Fibroblast of mammary gland (primary cell): Measurements from ENCODE around the gene SKAP1.

Experiments used
- DNase-seq: peaks from one replicate; pipeline ENCODE4 v3.0.0-alpha.2; 2010; ENCODE audit warnings: low read depth
- H3K4me3 ChIP-seq: 2 replicates; pipeline ENCODE4 v1.5.1; 2011; ENCODE audit warnings: low read depth, mild to moderate bottlenecking, low read length, moderate library complexity; ENCODE audit not compliant: control insufficient read depth
- TF ChIP-seq, protein P1 (sequence below): conservative IDR thresholded peaks from 2 replicates; pipeline ENCODE4 v1.5.1; 2011; ENCODE audit warnings: low read depth, low read length, inconsistent platforms; ENCODE audit not compliant: control insufficient read depth, insufficient read depth

Gene SKAP1

DNA sequence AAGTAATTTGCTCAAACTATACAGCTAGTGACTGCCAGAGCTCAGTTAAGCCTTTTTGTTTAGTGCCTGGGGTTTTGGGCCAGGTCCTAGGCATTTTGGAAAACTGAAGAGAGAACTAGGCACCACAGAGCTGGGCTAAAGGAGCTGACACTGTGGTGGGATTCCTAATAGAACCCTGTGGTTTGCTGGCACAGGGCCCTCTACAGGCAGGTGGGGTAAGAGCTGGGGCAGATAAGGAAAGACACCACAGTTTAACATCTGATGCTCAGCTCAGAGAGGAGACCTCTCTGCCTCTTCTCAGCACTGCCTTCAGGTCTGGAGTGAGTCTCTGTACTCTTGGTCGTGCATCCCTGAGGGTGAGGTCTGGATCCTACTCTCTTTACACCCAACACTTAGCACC is 201.3 kb downstream of the SKAP1 start:
- no peak for DNase-seq
- no peak overlapping the region for H3K4me3 ChIP-seq
- TF ChIP-seq, protein P1, sequence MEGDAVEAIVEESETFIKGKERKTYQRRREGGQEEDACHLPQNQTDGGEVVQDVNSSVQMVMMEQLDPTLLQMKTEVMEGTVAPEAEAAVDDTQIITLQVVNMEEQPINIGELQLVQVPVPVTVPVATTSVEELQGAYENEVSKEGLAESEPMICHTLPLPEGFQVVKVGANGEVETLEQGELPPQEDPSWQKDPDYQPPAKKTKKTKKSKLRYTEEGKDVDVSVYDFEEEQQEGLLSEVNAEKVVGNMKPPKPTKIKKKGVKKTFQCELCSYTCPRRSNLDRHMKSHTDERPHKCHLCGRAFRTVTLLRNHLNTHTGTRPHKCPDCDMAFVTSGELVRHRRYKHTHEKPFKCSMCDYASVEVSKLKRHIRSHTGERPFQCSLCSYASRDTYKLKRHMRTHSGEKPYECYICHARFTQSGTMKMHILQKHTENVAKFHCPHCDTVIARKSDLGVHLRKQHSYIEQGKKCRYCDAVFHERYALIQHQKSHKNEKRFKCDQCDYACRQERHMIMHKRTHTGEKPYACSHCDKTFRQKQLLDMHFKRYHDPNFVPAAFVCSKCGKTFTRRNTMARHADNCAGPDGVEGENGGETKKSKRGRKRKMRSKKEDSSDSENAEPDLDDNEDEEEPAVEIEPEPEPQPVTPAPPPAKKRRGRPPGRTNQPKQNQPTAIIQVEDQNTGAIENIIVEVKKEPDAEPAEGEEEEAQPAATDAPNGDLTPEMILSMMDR, result no peak

DNA sequence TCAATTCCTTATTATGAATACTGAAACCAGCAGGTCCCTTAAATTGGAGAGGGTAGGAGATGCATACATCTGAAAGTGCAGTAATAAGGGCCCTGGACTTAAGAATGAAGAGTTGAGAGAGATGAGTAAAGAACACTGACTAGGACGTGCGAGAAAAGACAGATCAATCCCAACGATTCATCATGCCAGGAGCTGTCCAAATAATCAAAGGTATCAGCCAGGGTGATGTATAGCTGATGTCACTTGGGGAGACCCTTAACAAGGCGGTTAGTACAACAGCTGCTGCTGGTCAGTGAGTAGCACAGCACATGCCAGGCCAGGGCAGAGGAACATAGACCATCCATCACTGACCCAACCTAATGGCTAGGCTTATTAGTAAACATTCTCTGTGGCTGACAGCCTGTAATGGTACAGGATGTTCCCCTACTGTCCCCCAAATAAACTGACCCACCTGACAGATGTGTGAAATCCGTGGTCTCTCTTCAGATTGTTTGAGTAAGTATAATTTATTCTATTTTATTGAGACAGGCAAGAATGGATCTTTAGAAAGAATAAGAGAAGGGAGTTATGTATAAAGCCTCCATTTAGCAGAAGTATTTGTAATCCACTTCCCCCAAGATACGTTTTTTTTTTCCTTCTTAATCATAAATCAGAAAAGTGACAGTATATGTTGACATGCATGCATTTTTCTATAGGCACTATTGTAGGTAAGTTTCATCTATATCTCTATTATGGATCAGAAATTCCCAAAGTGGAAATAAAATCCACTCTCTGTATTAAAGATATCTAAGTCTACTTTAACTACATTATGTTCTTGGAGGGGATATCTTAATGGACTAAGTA is 204.1 kb downstream of the SKAP1 start:
- TF ChIP-seq, protein P1, result no peak
- no peak for DNase-seq
- H3K4me3 ChIP-seq, result no peak overlapping the region

DNA sequence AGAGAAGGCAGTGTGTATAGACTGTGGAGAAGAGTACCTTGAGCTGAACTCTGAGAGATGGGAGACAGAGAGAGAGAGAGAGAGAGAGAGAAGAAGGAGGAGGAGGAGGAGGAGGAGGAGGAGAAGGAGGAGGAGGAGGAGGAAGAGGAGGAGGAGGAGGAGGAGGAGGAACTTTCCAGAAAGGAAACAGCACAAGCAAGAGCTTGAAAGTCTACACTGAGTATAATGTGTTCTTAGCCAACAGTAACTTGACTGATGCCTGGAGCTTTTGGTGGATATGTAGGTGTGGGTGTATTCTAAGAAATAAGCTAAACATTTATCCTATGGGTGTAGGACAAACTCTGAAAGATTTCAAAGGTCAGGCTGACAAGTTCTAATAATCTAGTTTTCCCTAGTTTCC is 206.1 kb downstream of the SKAP1 start:
- TF ChIP-seq, protein P1, result no peak
- no peak overlapping the region for H3K4me3 ChIP-seq
- DNase-seq, result no peak

DNA sequence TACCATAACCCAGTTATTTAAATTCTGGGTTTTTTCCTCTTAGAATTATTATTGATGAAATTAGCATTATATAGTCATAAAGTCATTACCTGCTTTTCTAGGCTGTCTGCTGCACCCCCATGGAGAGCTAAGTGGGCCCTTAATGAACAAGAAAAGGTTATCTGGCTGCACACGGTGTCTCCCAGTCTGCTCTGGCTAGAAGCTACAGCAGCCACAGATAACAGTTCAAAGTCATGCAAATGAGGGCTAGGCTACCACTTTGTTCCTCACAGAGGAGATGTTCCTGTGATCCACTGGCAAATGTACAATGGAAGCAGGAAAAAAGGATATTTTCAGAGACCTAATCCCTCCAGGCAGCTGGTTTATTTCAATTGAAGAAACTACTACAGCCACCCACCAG is 210.4 kb downstream of the SKAP1 start:
- DNase-seq, result no peak
- TF ChIP-seq, protein P1, result no peak
- H3K4me3 ChIP-seq, result no peak overlapping the region

DNA sequence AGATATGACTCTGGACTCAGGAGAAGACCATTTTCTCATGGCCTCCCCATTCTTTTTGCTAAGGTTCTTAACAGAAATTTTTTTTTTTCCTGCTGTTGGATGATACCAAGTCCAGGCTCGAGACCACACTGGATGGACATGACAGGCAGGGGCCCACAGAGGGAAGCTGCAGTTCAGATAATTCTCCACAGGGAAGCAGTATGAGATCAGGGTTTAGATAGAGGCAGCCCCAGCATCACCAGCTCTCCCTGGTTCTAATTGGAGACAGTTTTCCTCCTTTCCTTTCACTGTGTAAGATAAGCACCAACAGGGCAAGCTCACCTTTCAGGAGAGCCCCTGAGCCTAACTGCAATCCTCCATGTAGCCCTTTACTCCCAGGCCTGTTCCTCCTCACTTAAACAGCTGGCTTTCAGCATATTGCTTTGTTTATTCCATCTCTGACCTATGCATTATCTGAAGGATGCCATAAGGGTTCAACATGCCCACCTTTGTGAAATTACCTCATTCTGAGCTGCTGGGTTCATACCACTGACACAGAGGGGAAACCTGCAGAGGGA is 214.4 kb downstream of the SKAP1 start:
- TF ChIP-seq, protein P1, result peak; percentile 61
- no peak overlapping the region for H3K4me3 ChIP-seq
- DNase-seq, result peak; percentile 48

DNA sequence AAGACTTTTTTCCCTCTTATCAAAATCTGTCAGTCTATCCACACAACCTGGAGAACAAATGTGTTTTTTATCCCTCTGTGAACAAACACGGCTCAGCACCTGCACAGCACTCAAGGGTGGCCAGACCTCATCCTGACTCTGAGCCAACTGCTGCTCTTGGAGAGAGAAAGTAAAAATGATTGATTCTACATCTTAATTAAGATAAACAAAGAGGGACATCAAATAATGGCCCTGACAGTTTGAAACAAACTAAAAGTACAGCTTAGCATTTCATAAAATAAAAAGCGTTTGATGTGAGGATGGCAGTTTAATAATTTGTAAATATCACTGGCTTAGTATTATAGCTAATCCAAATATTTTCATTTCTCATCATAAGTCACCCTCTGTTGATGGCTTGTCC is 216.2 kb downstream of the SKAP1 start:
- no peak for DNase-seq
- TF ChIP-seq, protein P1, result no peak
- no peak overlapping the region for H3K4me3 ChIP-seq
